C4-2B (cell line): ENCODE data around the gene IGSF23.

ENCODE experiments used
- CTCF ChIP-seq: fragments of 450-650 bp; conservative IDR thresholded peaks from 2 replicates; pipeline ENCODE4 v1.5.1; 2017; ENCODE audit warnings: mild to moderate bottlenecking
- ZFX ChIP-seq: fragments of 450-650 bp; IDR thresholded peaks from 2 replicates; pipeline ENCODE4 v1.6.1; 2017

GRCh38 chr19:44685877-44686276 is 72.5 kb downstream of the IGSF23 start:
- TF ChIP-seq CTCF (no peak), ZFX (no peak)
